ENCODE measurements around the gene KCNE1. TPM values are rescaled to one million over a fixed set of nuclear protein-coding genes. Genes with fewer than 3 reads are reported as not detected.
"Not testable (repeated sequence)": the region's sequence is repeated elsewhere in the genome, so short reads cannot be mapped to it uniquely, and the experiment has no call there.

The KCNE1 gene
- total and polyA plus RNA-seq, 10 of the 15 experiments (the other 5 are each of a cell fraction or from before 2014, with no cell fraction given): 0.06 to 0.18 (median 0.09) TPM; not detected in 5

DNA sequence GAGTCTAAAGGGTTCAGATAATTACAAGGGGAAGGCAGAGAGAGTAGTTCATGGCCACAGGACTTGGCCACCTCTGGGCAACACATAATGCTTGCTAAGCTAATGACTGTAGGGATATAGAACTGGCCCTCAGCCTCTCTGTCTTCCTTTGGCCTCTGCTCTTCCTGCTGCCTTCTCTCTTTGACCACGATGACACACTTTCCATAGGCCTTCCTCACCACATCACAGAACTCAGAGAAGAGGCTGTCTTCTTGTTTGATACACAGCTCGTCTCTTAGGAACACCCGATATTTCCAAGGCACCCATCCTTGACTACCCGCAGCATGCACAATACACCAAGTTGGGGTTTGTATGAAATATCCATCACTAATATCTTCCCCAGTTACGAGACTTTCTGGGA is 111.5 kb downstream of the KCNE1 start:
- H3K9ac ChIP-seq (ENCODE audit: control insufficient read depth, insufficient read depth, low read length); intact Hi-C loops (cut with micrococcal nuclease; ENCODE audit: unreplicated experiment); H3K4me1 ChIP-seq (ENCODE audit: control insufficient read depth, insufficient read depth, low read length); SMC1A ChIA-PET (ENCODE audit: uncharacterized antibody, unreplicated experiment); H3K27ac ChIP-seq (ENCODE audit: control insufficient read depth, insufficient read depth); H3K36me3 ChIP-seq (ENCODE audit: control insufficient read depth in 2 of 2, insufficient read depth in 2 of 2, low read length in 1 of 2); H3K9me3 ChIP-seq (replicated peaks; ENCODE audit: control insufficient read depth, insufficient read depth, low read length); H4K20me1 ChIP-seq (ENCODE audit: control insufficient read depth, insufficient read depth); H2AFZ ChIP-seq (ENCODE audit: control insufficient read depth, low read depth, low read length); CTCF ChIA-PET; RAD21 ChIA-PET (ENCODE audit: unreplicated experiment); POLR2A ChIA-PET; H3K79me2 ChIP-seq (ENCODE audit: control insufficient read depth, insufficient read depth, low read length); H3K4me2 ChIP-seq (ENCODE audit: control insufficient read depth, insufficient read depth); ATAC-seq; FAIRE-seq; DNase-seq (ENCODE audit: low read depth, low spot score); H3K4me3 ChIP-seq; in situ Hi-C loops (cut with MboI); H3K27me3 ChIP-seq (replicated peaks in 1 of 2; ENCODE audit: control insufficient read depth in 2 of 2, insufficient read depth in 2 of 2, low read length in 1 of 2); BruUV-seq (replicated peaks): not testable (repeated sequence)
- no CpG with 5 or more reads among the region's 5 CpGs for WGBS (ENCODE audit: insufficient coverage, insufficient replicate concordance, low lambda C conversion rate, missing lambda C conversion rate)

Small RNA genes within 50 kb of the gene (small RNA-seq; reads per million reads assigned to genes)
- not detected for gene RF00614

Other genes with a start within 250 kb of the KCNE1 start
- not detected in 2 replicates for gene KCNE2, start 148.2 kb downstream of the KCNE1 start, total RNA-seq (2014; rRNA removed)
- gene KCNE2, start 148.2 kb downstream of the KCNE1 start, total RNA-seq (2014; rRNA removed; fragmentation: Illumina TruSeq; extraction: Trizol): not detected in 2 replicates
- not detected in 2 replicates for gene KCNE2, start 148.2 kb downstream of the KCNE1 start, total RNA-seq (2021)
- gene KCNE2, start 148.2 kb downstream of the KCNE1 start, polyA plus RNA-seq (2011; rRNA removed): not detected in 2 replicates
- not detected in 2 replicates for gene KCNE2, start 148.2 kb downstream of the KCNE1 start, polyA plus RNA-seq (2014; fragmentation: Illumina TruSeq; extraction: Trizol)
- gene KCNE2, start 148.2 kb downstream of the KCNE1 start, polyA plus RNA-seq (2014; fragmentation: Nextera tagmentation; extraction: Ambion mirVana): not detected
- gene KCNE2, start 148.2 kb downstream of the KCNE1 start, polyA plus RNA-seq (2014; rRNA removed): not detected in 2 replicates
- gene KCNE2, start 148.2 kb downstream of the KCNE1 start, polyA plus RNA-seq (2016; fragmentation: Nextera tagmentation; extraction: Ambion mirVana): not detected
- 19.3 and 21.8 TPM in 2 replicates for gene SMIM11, start 136.7 kb downstream of the KCNE1 start, total RNA-seq (2014; rRNA removed)
- gene SMIM11, start 136.7 kb downstream of the KCNE1 start, total RNA-seq (2014; rRNA removed; fragmentation: Illumina TruSeq; extraction: Trizol): 4.8 and 8.2 TPM in 2 replicates
- 10.2 and 11.7 TPM in 2 replicates for gene SMIM11, start 136.7 kb downstream of the KCNE1 start, total RNA-seq (2021)
- gene SMIM11, start 136.7 kb downstream of the KCNE1 start, polyA plus RNA-seq (2011; rRNA removed): 4.2 and 5.4 TPM in 2 replicates
- 22.3 and 26.3 TPM in 2 replicates for gene SMIM11, start 136.7 kb downstream of the KCNE1 start, polyA plus RNA-seq (2014; fragmentation: Illumina TruSeq; extraction: Trizol)
- gene SMIM11, start 136.7 kb downstream of the KCNE1 start, polyA plus RNA-seq (2014; fragmentation: Nextera tagmentation; extraction: Ambion mirVana): 10 to 100 TPM; 35.7 to 43.1 TPM
- 23.3 and 26.4 TPM in 2 replicates for gene SMIM11, start 136.7 kb downstream of the KCNE1 start, polyA plus RNA-seq (2014; rRNA removed)
- 1 to 10 TPM; 6.0 to 6.9 TPM for gene SMIM11, start 136.7 kb downstream of the KCNE1 start, polyA plus RNA-seq (2016; fragmentation: Nextera tagmentation; extraction: Ambion mirVana)
- gene SMIM34, start 88.3 kb downstream of the KCNE1 start, total RNA-seq (2014; rRNA removed): not detected in 2 replicates
- not detected in 2 replicates for gene SMIM34, start 88.3 kb downstream of the KCNE1 start, total RNA-seq (2014; rRNA removed; fragmentation: Illumina TruSeq; extraction: Trizol)
- not detected in 2 replicates for gene SMIM34, start 88.3 kb downstream of the KCNE1 start, total RNA-seq (2021)
- gene SMIM34, start 88.3 kb downstream of the KCNE1 start, polyA plus RNA-seq (2011; rRNA removed): not detected in 2 replicates
- not detected in 2 replicates for gene SMIM34, start 88.3 kb downstream of the KCNE1 start, polyA plus RNA-seq (2014; fragmentation: Illumina TruSeq; extraction: Trizol)
- gene SMIM34, start 88.3 kb downstream of the KCNE1 start, polyA plus RNA-seq (2014; fragmentation: Nextera tagmentation; extraction: Ambion mirVana): not detected
- not detected in 2 replicates for gene SMIM34, start 88.3 kb downstream of the KCNE1 start, polyA plus RNA-seq (2014; rRNA removed)
- not detected for gene SMIM34, start 88.3 kb downstream of the KCNE1 start, polyA plus RNA-seq (2016; fragmentation: Nextera tagmentation; extraction: Ambion mirVana)
- gene RCAN1, start 102.9 kb upstream of the KCNE1 start, total RNA-seq (2014; rRNA removed): 10.1 and 10.5 TPM in 2 replicates
- 11.0 and 11.4 TPM in 2 replicates for gene RCAN1, start 102.9 kb upstream of the KCNE1 start, total RNA-seq (2014; rRNA removed; fragmentation: Illumina TruSeq; extraction: Trizol)
- 11.1 and 12.9 TPM in 2 replicates for gene RCAN1, start 102.9 kb upstream of the KCNE1 start, total RNA-seq (2021)
- gene RCAN1, start 102.9 kb upstream of the KCNE1 start, polyA plus RNA-seq (2011; rRNA removed): 6.7 and 8.0 TPM in 2 replicates
- gene RCAN1, start 102.9 kb upstream of the KCNE1 start, polyA plus RNA-seq (2014; fragmentation: Illumina TruSeq; extraction: Trizol): 12.2 and 13.5 TPM in 2 replicates
- 1 to 10 TPM; 5.1 to 8.8 TPM for gene RCAN1, start 102.9 kb upstream of the KCNE1 start, polyA plus RNA-seq (2014; fragmentation: Nextera tagmentation; extraction: Ambion mirVana)
- 10.1 and 11.2 TPM in 2 replicates for gene RCAN1, start 102.9 kb upstream of the KCNE1 start, polyA plus RNA-seq (2014; rRNA removed)
- gene RCAN1, start 102.9 kb upstream of the KCNE1 start, polyA plus RNA-seq (2016; fragmentation: Nextera tagmentation; extraction: Ambion mirVana): 10 to 100 TPM in 1 of 2 experiments, 1 to 10 TPM in 1; 2.8 to 12.3 TPM
- 9.3 and 10.0 TPM in 2 replicates for gene CLIC6, start 156.8 kb upstream of the KCNE1 start, total RNA-seq (2014; rRNA removed)
- gene CLIC6, start 156.8 kb upstream of the KCNE1 start, total RNA-seq (2014; rRNA removed; fragmentation: Illumina TruSeq; extraction: Trizol): 10.8 and 10.9 TPM in 2 replicates
- 31.9 and 34.1 TPM in 2 replicates for gene CLIC6, start 156.8 kb upstream of the KCNE1 start, total RNA-seq (2021)
- 5.7 and 6.6 TPM in 2 replicates for gene CLIC6, start 156.8 kb upstream of the KCNE1 start, polyA plus RNA-seq (2011; rRNA removed)
- 32.2 and 39.5 TPM in 2 replicates for gene CLIC6, start 156.8 kb upstream of the KCNE1 start, polyA plus RNA-seq (2014; fragmentation: Illumina TruSeq; extraction: Trizol)
- gene CLIC6, start 156.8 kb upstream of the KCNE1 start, polyA plus RNA-seq (2014; fragmentation: Nextera tagmentation; extraction: Ambion mirVana): 10 to 100 TPM in 1 of 2 experiments, 1 to 10 TPM in 1; 8.4 to 15.4 TPM
- gene CLIC6, start 156.8 kb upstream of the KCNE1 start, polyA plus RNA-seq (2014; rRNA removed): 13.0 and 13.4 TPM in 2 replicates
- gene CLIC6, start 156.8 kb upstream of the KCNE1 start, polyA plus RNA-seq (2016; fragmentation: Nextera tagmentation; extraction: Ambion mirVana): 10 to 100 TPM in 1 of 2 experiments, 1 to 10 TPM in 1; 9.0 to 11.4 TPM

Measured in GM12878 (cell line).